KMS-11 (cell line): ENCODE measurements around the gene SLC41A1.

ENCODE experiments used
- H2AFZ ChIP-seq: fragments of 200-600 bp; sonication (generic); 2 replicates; pipeline ENCODE4 v1.6.1; 2016; ENCODE audit warnings: antibody characterized with exemption, mixed run types, low read depth
- H3K27ac ChIP-seq: fragments of 200-600 bp; sonication (generic); 2 replicates; pipeline ENCODE4 v1.6.1; 2016; ENCODE audit warnings: mild to moderate bottlenecking, mixed run types
- H3K27me3 ChIP-seq: fragments of 200-600 bp; sonication (generic); 2 replicates; pipeline ENCODE4 v1.6.1; 2017; ENCODE audit warnings: mild to moderate bottlenecking, low read depth, mixed run types, moderate library complexity; ENCODE audit not compliant: insufficient read depth
- H3K36me3 ChIP-seq: fragments of 200-600 bp; sonication (generic); 2 replicates; pipeline ENCODE4 v1.6.1; 2017; ENCODE audit warnings: mild to moderate bottlenecking, mixed run types; ENCODE audit not compliant: insufficient read depth
- H3K4me1 ChIP-seq: fragments of 200-600 bp; sonication (generic); 2 replicates; pipeline ENCODE4 v1.6.1; 2016; ENCODE audit warnings: mild to moderate bottlenecking, low read depth, mixed run types; ENCODE audit not compliant: poor library complexity, severe bottlenecking
- H3K4me2 ChIP-seq: fragments of 200-600 bp; sonication (generic); 2 replicates; pipeline ENCODE4 v1.7.0; 2016; ENCODE audit warnings: mild to moderate bottlenecking, mixed run types
- H3K4me3 ChIP-seq: fragments of 200-600 bp; sonication (generic); IDR thresholded peaks from 2 replicates; pipeline ENCODE4 v1.6.1; 2017; ENCODE audit warnings: low read depth, low read length, mixed read lengths; ENCODE audit not compliant: insufficient read depth
- H3K79me2 ChIP-seq: fragments of 200-600 bp; sonication (generic); 2 replicates; pipeline ENCODE4 v1.6.1; 2016; ENCODE audit warnings: low read depth, mixed run types; ENCODE audit not compliant: insufficient read depth
- H3K9ac ChIP-seq: fragments of 200-600 bp; sonication (generic); 2 replicates; pipeline ENCODE4 v1.6.1; 2016; ENCODE audit warnings: mild to moderate bottlenecking, mixed run types
- H4K20me1 ChIP-seq: fragments of 200-600 bp; sonication (generic); 2 replicates; pipeline ENCODE4 v1.6.1; 2016; ENCODE audit warnings: mild to moderate bottlenecking, mixed run types; ENCODE audit not compliant: insufficient read depth
- CTCF ChIP-seq: fragments of 200-600 bp; sonication (generic); conservative IDR thresholded peaks from 2 replicates; pipeline ENCODE4 v1.6.1; 2017; ENCODE audit warnings: low read depth, mild to moderate bottlenecking, antibody characterized with exemption, low read length, moderate library complexity, mixed read lengths

SLC41A1 gene

GRCh38 chr1:205775015-205775716 lies 37.8 kb downstream of the SLC41A1 start, which contains the start of gene RAB29:
Gene RAB29 (minus strand): TSS chr1:205775482. CDS start chr1:205774956, 526 bp downstream.
- Histone ChIP-seq H3K27me3 (no peaks in the 10 kb centered on the region), H3K4me1 (peaks cover 26% of the 10 kb centered on the region), H3K4me3 (peak within 1 kb of the TSS; percentile 97), H3K27ac (no peak within 1 kb of the TSS; the same call in 1 of the 2 replicates), H2AFZ (peak within 1 kb of the TSS; percentile 100), H3K9ac (peak within 1 kb of the TSS; percentile 80), H3K79me2 (no peaks in the 10 kb centered on the region), H3K36me3 (no peaks in the 10 kb centered on the region), H4K20me1 (no peaks in the 10 kb centered on the region), H3K4me2 (peak within 1 kb of the TSS; percentile 62)
- TF ChIP-seq CTCF, result no peak

- TF ChIP-seq CTCF, result no peak
- Histone ChIP-seq H3K27ac (no peak overlapping the region), H3K4me1 (peaks cover 26% of the 10 kb centered on the region), H3K79me2 (no peaks in the 10 kb centered on the region), H3K4me3 (peak overlapping the region; percentile 97), H4K20me1 (no peaks in the 10 kb centered on the region), H3K4me2 (peak overlapping the region; percentile 62), H3K27me3 (no peaks in the 10 kb centered on the region), H3K36me3 (no peaks in the 10 kb centered on the region), H2AFZ (peak overlapping the region; percentile 100), H3K9ac (peak overlapping the region; percentile 80)
Measured at GRCh38 chr1:205774198-205775014, 38.6 kb downstream of the SLC41A1 start.

- Histone ChIP-seq H3K4me2 (no peak overlapping the region; the same call in 1 of the 2 replicates), H4K20me1 (no peaks in the 10 kb centered on the region), H3K27me3 (no peaks in the 10 kb centered on the region), H2AFZ (no peak overlapping the region), H3K9ac (no peak overlapping the region), H3K79me2 (no peaks in the 10 kb centered on the region), H3K27ac (no peak overlapping the region), H3K4me1 (peaks cover 26% of the 10 kb centered on the region), H3K36me3 (no peaks in the 10 kb centered on the region), H3K4me3 (no peak overlapping the region)
- no peak for TF ChIP-seq CTCF
Measured at GRCh38 chr1:205772607-205773032, 40.4 kb downstream of the SLC41A1 start.

- TF ChIP-seq CTCF, result no peak
- H3K27me3 ChIP-seq, result no peaks in the 10 kb centered on the region
Measured at GRCh38 chr1:205770618-205771017, 42.4 kb downstream of the SLC41A1 start.

More at GRCh38 chr1:205770618-205771017, 42.4 kb downstream of the SLC41A1 start:
- no peak overlapping the region for H3K27ac ChIP-seq
- no peaks in the 10 kb centered on the region for H4K20me1 ChIP-seq
- no peaks in the 10 kb centered on the region for H3K36me3 ChIP-seq
- H2AFZ ChIP-seq, result no peak overlapping the region
- H3K4me1 ChIP-seq, result peaks cover 25% of the 10 kb centered on the region
- no peak overlapping the region for H3K4me2 ChIP-seq
- no peak overlapping the region for H3K4me3 ChIP-seq
- no peaks in the 10 kb centered on the region for H3K79me2 ChIP-seq
- H3K9ac ChIP-seq, result no peak overlapping the region
